ENCODE results near the gene CEBPZ.
"Not testable (repeated sequence)": the region's sequence is repeated elsewhere in the genome, so short reads cannot be mapped to it uniquely, and the experiment has no call there.

The CEBPZ gene

GRCh38 chr2:37231241-37232130 is at the start of gene CEBPZ, which contains the start of gene NDUFAF7:
Gene CEBPZ (minus strand): TSS chr2:37231596. CDS start chr2:37231567, 29 bp downstream.
Gene NDUFAF7 (plus strand): TSS chr2:37231658. CDS start chr2:37231706, 48 bp downstream.
- peak; percentile 82 for DNase-seq (ENCODE audit: low read depth)

- no peak for DNase-seq (ENCODE audit: low read depth)
Measured at GRCh38 chr2:37276291-37276690, 44.9 kb upstream of the CEBPZ start.

- DNase-seq (ENCODE audit: low read depth), result no peak
Measured at GRCh38 chr2:37274359-37274965, 43.1 kb upstream of the CEBPZ start.

- no peak for DNase-seq (ENCODE audit: low read depth)
Measured at GRCh38 chr2:37271376-37272067, 40.1 kb upstream of the CEBPZ start.

GRCh38 chr2:37268111-37268510 is 36.7 kb upstream of the CEBPZ start:
- no peak for DNase-seq (ENCODE audit: low read depth)

- no peak for DNase-seq (ENCODE audit: low read depth)
Measured at GRCh38 chr2:37267685-37268084, 36.3 kb upstream of the CEBPZ start.

- DNase-seq (ENCODE audit: low read depth), result no peak
Measured at GRCh38 chr2:37263839-37264238, 32.4 kb upstream of the CEBPZ start.

GRCh38 chr2:37262522-37262921 is 31.1 kb upstream of the CEBPZ start:
- no peak for DNase-seq (ENCODE audit: low read depth)

- no peak for DNase-seq (ENCODE audit: low read depth)
Measured at GRCh38 chr2:37250869-37251740, 19.7 kb upstream of the CEBPZ start.

GRCh38 chr2:37246205-37246604 is 14.8 kb upstream of the CEBPZ start:
- no peak for DNase-seq (ENCODE audit: low read depth)

- DNase-seq (ENCODE audit: low read depth), result no peak
Measured at GRCh38 chr2:37244755-37245154, 13.4 kb upstream of the CEBPZ start.

- no peak for DNase-seq (ENCODE audit: low read depth)
Measured at GRCh38 chr2:37244017-37244416, 12.6 kb upstream of the CEBPZ start.

GRCh38 chr2:37243435-37243834 is 12.0 kb upstream of the CEBPZ start:
- DNase-seq (ENCODE audit: low read depth), result no peak

- no peak for DNase-seq (ENCODE audit: low read depth)
Measured at GRCh38 chr2:37232131-37232933, 936 bp upstream of the CEBPZ start.

GRCh38 chr2:37230581-37230980 is 815 bp downstream of the CEBPZ start:
- DNase-seq (ENCODE audit: low read depth), result no peak

GRCh38 chr2:37228788-37229187 is 2.6 kb downstream of the CEBPZ start:
- DNase-seq (ENCODE audit: low read depth), result no peak

- DNase-seq (ENCODE audit: low read depth), result no peak
Measured at GRCh38 chr2:37226863-37227262, 4.5 kb downstream of the CEBPZ start.

- not testable (repeated sequence) for DNase-seq (ENCODE audit: low read depth)
Measured at GRCh38 chr2:37225129-37225528, 6.3 kb downstream of the CEBPZ start.

- no peak for DNase-seq (ENCODE audit: low read depth)
Measured at GRCh38 chr2:37224063-37224462, 7.3 kb downstream of the CEBPZ start.

GRCh38 chr2:37223131-37223530 is 8.3 kb downstream of the CEBPZ start:
- DNase-seq (ENCODE audit: low read depth), result no peak

GRCh38 chr2:37219046-37219445 is 12.3 kb downstream of the CEBPZ start:
- DNase-seq (ENCODE audit: low read depth), result no peak

Data from stimulated activated CD8-positive, alpha-beta memory T cell treated with anti-CD3 and anti-CD28 coated beads, Interleukin-4, amount 100 ng/mL, for 24 hours (primary cell).